HCT116 (cell line): ENCODE measurements around the gene TTYH3. TPM values are rescaled to one million over a fixed set of nuclear protein-coding genes. Genes with fewer than 3 reads are reported as not detected.

Experiments
- ATAC-seq: fragments of 200-7000 bp; cut with Tn5 transposase; 2 replicates; pipeline ENCODE4 v1.9.1; 2020; ENCODE audit warnings: mild to moderate bottlenecking, moderate library complexity
- BruUV-seq: library from RNA; stranded (reverse); fragments of 400-500 nt; replicated peaks from 2 replicates; lab custom pipeline; 2021; lab: Mats Ljungman, UMichigan
- CTCF ChIA-PET: fragments of 300-600 bp; sonication (Branson Sonifier 250); formaldehyde crosslinking; loops from one replicate; lab custom pipeline; 2021; ENCODE audit warnings: antibody characterized with exemption; lab: Charles Lee
- POLR2A ChIA-PET: fragments of 300-600, 350-600 bp; sonication (Branson Sonifier 250); formaldehyde crosslinking; loops from one replicate; lab custom pipeline; 2021; ENCODE audit warnings: antibody characterized with exemption; lab: Charles Lee
- RAD21 ChIA-PET, 2 experiments: fragments of 300-600 bp; sonication (Branson Sonifier 250); formaldehyde crosslinking; loops; one replicate each; lab custom pipeline; 2023; ENCODE audit warnings: low total read pairs in 2 of 2; ENCODE audit not compliant: uncharacterized antibody in 2 of 2, unreplicated experiment in 2 of 2, low non-redundant PET in 1 of 2; lab: Charles Lee
- DNase-seq: peaks from one replicate; pipeline ENCODE4 v3.0.0-alpha.2; 2010; ENCODE audit warnings: low read depth, low spot score
- H2AFZ ChIP-seq: fragments of 200-600 bp; shearing (Covaris generic), sonication (generic); 2 replicates; pipeline ENCODE4 v1.6.1; 2017; ENCODE audit warnings: low read depth, mixed run types, mixed read lengths, antibody characterized with exemption, low read length; ENCODE audit not compliant: poor library complexity, severe bottlenecking
- H3K27ac ChIP-seq: 2 replicates; pipeline ENCODE4 v1.5.1; 2012; ENCODE audit warnings: low read depth, low read length
- H3K27me3 ChIP-seq: fragments of 200-600 bp; sonication (generic); 2 replicates; pipeline ENCODE4 v1.6.1; 2016; ENCODE audit warnings: mixed run types, low read length, mixed read lengths; ENCODE audit not compliant: insufficient read depth
- H3K36me3 ChIP-seq, 2 experiments: fragments of 200-500 bp in 1 of 2; fragments of 200-600 bp in 1 of 2; sonication (Bioruptor generic) in 1 of 2; sonication (generic) in 1 of 2; 2 replicates each; pipeline versions ENCODE4 v1.5.1 to v1.6.1; 2014 to 2016; ENCODE audit warnings: low read length in 2 of 2, inconsistent platforms in 1 of 2, mixed read lengths in 1 of 2, mixed run types in 1 of 2; ENCODE audit not compliant: insufficient read depth in 2 of 2, control insufficient read depth in 1 of 2
- H3K4me1 ChIP-seq, 2 experiments: fragments of 200-600 bp in 1 of 2; sonication (generic) in 1 of 2; 2 replicates each; pipeline versions ENCODE4 v1.5.1 to v1.6.1; 2012 to 2017; ENCODE audit warnings: low read length in 2 of 2, inconsistent platforms in 1 of 2, mild to moderate bottlenecking in 1 of 2, mixed read lengths in 1 of 2, mixed run types in 1 of 2, moderate library complexity in 1 of 2; ENCODE audit not compliant: insufficient read depth in 2 of 2, control insufficient read depth in 1 of 2
- H3K4me2 ChIP-seq: fragments of 200-600 bp; sonication (generic); 2 replicates; pipeline ENCODE4 v1.6.1; 2017; ENCODE audit warnings: mixed run types, low read length, mixed read lengths
- H3K4me3 ChIP-seq, 2 experiments: fragments of 200-600 bp in 1 of 2; sonication (generic) in 1 of 2; replicated peaks in 1 of 2; 2 replicates each; pipeline ENCODE4 v1.5.1; 2011 to 2016; ENCODE audit warnings: low read length in 2 of 2, control low read depth in 1 of 2, low read depth in 1 of 2, mild to moderate bottlenecking in 1 of 2, mixed read lengths in 1 of 2, mixed run types in 1 of 2
- H3K79me2 ChIP-seq: fragments of 200-600 bp; sonication (generic); 2 replicates; pipeline ENCODE4 v1.6.1; 2017; ENCODE audit warnings: mild to moderate bottlenecking, mixed run types, low read length, moderate library complexity, mixed read lengths; ENCODE audit not compliant: insufficient read depth
- H3K9ac ChIP-seq: fragments of 200-600 bp; sonication (generic); 2 replicates; pipeline ENCODE4 v1.6.1; 2016; ENCODE audit warnings: low read length, mixed read lengths
- H3K9me2 ChIP-seq: fragments of 200-600 bp; sonication (generic), shearing (Covaris generic); 2 replicates; pipeline ENCODE4 v1.6.1; 2017; ENCODE audit warnings: mixed run types, mild to moderate bottlenecking, moderate library complexity; ENCODE audit not compliant: insufficient read depth
- H3K9me3 ChIP-seq, 2 experiments: fragments of 200-500 bp in 1 of 2; fragments of 200-600 bp in 1 of 2; sonication (Bioruptor generic) in 1 of 2; sonication (generic) in 1 of 2; 2 replicates each; pipeline ENCODE4 v1.6.1; 2014 to 2017; ENCODE audit warnings: low read length in 2 of 2, mixed read lengths in 2 of 2, inconsistent platforms in 1 of 2, low read depth in 1 of 2, mild to moderate bottlenecking in 1 of 2, mixed run types in 1 of 2, moderate library complexity in 1 of 2; ENCODE audit not compliant: control insufficient read depth in 1 of 2, insufficient read depth in 1 of 2
- H4K20me1 ChIP-seq: fragments of 200-600 bp; sonication (generic), shearing (Covaris generic); 2 replicates; pipeline ENCODE4 v1.6.1; 2017; ENCODE audit warnings: mixed run types, mild to moderate bottlenecking, moderate library complexity; ENCODE audit not compliant: insufficient read depth
- CBX3 ChIP-seq: IDR thresholded peaks from 2 replicates; pipeline ENCODE4 v1.6.1; 2012; ENCODE audit warnings: low read depth
- EGR1 ChIP-seq: IDR thresholded peaks from 2 replicates; pipeline ENCODE4 v1.6.1; 2012; ENCODE audit warnings: low read depth
- ELF1 ChIP-seq: IDR thresholded peaks from 2 replicates; pipeline ENCODE4 v1.6.1; 2012; ENCODE audit warnings: low read depth, borderline replicate concordance
- FOSL1 ChIP-seq: IDR thresholded peaks from 2 replicates; pipeline ENCODE4 v1.6.1; 2012; ENCODE audit warnings: low read depth
- POLR2A ChIP-seq: IDR thresholded peaks from 2 replicates; pipeline ENCODE4 v1.7.0; 2011; ENCODE audit warnings: borderline replicate concordance; ENCODE audit not compliant: insufficient read depth, insufficient read length; ENCODE audit errors: extremely low read depth
- POLR2AphosphoS5 ChIP-seq: IDR thresholded peaks from 2 replicates; pipeline ENCODE4 v1.6.1; 2011; ENCODE audit warnings: mild to moderate bottlenecking, low read depth, low read length, moderate library complexity
- RAD21 ChIP-seq: IDR thresholded peaks from 2 replicates; pipeline ENCODE4 v1.6.1; 2012; ENCODE audit warnings: low read depth, mild to moderate bottlenecking
- SIN3A ChIP-seq: IDR thresholded peaks from 2 replicates; pipeline ENCODE4 v1.6.1; 2012; ENCODE audit warnings: low read depth
- SP1 ChIP-seq: IDR thresholded peaks from 2 replicates; pipeline ENCODE4 v1.6.1; 2012; ENCODE audit warnings: low read depth
- TCF7L2 ChIP-seq: IDR thresholded peaks from 2 replicates; pipeline ENCODE4 v1.7.0; 2011; ENCODE audit warnings: borderline replicate concordance, inconsistent platforms; ENCODE audit not compliant: insufficient read depth, insufficient read length; ENCODE audit errors: extremely low read depth
- YY1 ChIP-seq: IDR thresholded peaks from 2 replicates; pipeline ENCODE4 v1.6.1; 2011; ENCODE audit warnings: low read length, low read depth, moderate library complexity, mild to moderate bottlenecking; ENCODE audit not compliant: insufficient replicate concordance; ENCODE audit errors: extremely low read depth
- ZBTB33 ChIP-seq: IDR thresholded peaks from 2 replicates; pipeline ENCODE4 v1.6.1; 2011; ENCODE audit warnings: mild to moderate bottlenecking, low read length, moderate library complexity; ENCODE audit not compliant: insufficient replicate concordance; ENCODE audit errors: extremely low read depth
- intact Hi-C: fragments of 100-400 bp; cut with micrococcal nuclease; formaldehyde crosslinking; loops from 2 replicates; pipeline ENCODE4 v1.10.0; 2022
- total RNA-seq: library from RNA; stranded (reverse); gene quantifications from one replicate; pipeline ENCODE4 v1.2.1, GENCODE V29; 2021; ENCODE audit not compliant: unreplicated experiment
- TF ChIP-seq, protein P1 (sequence below): IDR thresholded peaks from 2 replicates; pipeline ENCODE4 v1.6.1; 2012

TTYH3 gene
- total RNA-seq, 1 experiment from 2014 or later, result 40.3 TPM

- Histone ChIP-seq H3K4me1 (no peaks in the 10 kb centered on the region), H2AFZ (no peak overlapping the region), H3K4me2 (no peak overlapping the region), H3K9me3 (no peaks in the 10 kb centered on the region), H3K36me3 (peaks cover 3 to 8% of the 10 kb centered on the region in 2 experiments; a peak in 2 of 4 replicates), H3K9me2 (no peaks in the 10 kb centered on the region), H3K27me3 (no peaks in the 10 kb centered on the region), H4K20me1 (no peaks in the 10 kb centered on the region), H3K9ac (no peak overlapping the region), H3K79me2 (no peaks in the 10 kb centered on the region), H3K4me3 (no peak overlapping the region), H3K27ac (no peak overlapping the region)
- no TSS peak for BruUV-seq
- ATAC-seq, result peak; percentile 55
- DNase-seq, result no peak
- intact Hi-C loops, result no loop called here
- CTCF ChIA-PET, result no interaction called here
- TF ChIP-seq YY1 (no peak), RAD21 (no peak), EGR1 (no peak), SP1 (no peak), CBX3 (no peak), ELF1 (no peak), POLR2A (no peak), SIN3A (no peak), TCF7L2 (no peak), POLR2AphosphoS5 (no peak), FOSL1 (no peak), ZBTB33 (no peak)
- TF ChIP-seq, protein P1, sequence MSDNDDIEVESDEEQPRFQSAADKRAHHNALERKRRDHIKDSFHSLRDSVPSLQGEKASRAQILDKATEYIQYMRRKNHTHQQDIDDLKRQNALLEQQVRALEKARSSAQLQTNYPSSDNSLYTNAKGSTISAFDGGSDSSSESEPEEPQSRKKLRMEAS, result no peak
- RAD21 ChIA-PET, result no interaction called here
- POLR2A ChIA-PET, result no interaction called here
Measured at GRCh38 chr7:2601065-2601464, 30.7 kb upstream of the TTYH3 start.
